ENCODE measurements around the gene PNMA1. TPM values are rescaled to one million over a fixed set of nuclear protein-coding genes. Genes with fewer than 3 reads are reported as not detected.

The PNMA1 gene
- total and polyA plus RNA-seq, 9 of the 15 experiments (the other 6 are each of a cell fraction or from before 2014, with no cell fraction given): 1.7 to 26.4 (median 8.7) TPM

DNA sequence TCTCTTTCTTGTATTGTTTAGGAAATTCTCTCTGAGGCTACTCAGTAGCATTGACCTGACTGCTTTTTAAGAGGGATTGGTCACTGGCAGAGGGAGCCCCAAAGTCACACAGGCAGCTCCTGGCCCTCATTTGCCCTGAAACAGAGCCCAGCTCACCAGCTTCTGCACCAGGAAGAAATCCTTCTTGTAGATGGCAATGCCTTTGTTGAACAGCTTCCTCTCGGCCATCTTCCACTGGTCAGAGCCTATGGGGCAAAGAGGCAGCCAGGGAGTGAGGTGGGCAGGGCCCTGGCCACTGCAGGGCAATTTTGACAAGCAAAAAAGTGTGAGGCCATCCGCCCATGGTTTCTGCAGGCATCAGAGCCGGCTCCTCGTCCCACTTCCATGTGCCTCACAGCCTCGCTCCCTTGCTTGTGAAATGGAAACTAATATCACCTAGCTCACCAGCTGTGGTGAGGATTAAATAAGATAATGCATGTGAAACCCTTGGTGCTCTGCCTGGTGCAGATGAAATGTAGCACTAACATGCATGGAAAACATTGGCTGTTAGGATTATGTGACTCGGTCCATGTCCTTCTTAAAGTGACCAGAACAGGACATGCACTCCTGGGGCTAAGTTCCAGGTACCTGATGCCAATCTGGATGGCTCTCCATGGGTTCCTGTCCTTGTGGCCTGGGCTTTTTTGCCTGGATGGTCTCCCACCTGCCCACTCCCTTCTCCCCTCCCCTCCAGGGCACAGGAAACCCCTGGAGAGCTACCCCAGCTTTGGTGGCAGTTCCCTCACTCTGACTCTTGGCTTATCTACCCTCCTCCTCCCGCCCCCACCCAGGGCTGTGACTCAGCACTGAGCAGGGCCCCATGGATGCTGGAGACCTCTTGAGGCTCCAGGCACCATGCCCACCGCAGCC lies 11.2 kb upstream of the PNMA1 start (continued):
- TF ChIP-seq, protein P1, sequence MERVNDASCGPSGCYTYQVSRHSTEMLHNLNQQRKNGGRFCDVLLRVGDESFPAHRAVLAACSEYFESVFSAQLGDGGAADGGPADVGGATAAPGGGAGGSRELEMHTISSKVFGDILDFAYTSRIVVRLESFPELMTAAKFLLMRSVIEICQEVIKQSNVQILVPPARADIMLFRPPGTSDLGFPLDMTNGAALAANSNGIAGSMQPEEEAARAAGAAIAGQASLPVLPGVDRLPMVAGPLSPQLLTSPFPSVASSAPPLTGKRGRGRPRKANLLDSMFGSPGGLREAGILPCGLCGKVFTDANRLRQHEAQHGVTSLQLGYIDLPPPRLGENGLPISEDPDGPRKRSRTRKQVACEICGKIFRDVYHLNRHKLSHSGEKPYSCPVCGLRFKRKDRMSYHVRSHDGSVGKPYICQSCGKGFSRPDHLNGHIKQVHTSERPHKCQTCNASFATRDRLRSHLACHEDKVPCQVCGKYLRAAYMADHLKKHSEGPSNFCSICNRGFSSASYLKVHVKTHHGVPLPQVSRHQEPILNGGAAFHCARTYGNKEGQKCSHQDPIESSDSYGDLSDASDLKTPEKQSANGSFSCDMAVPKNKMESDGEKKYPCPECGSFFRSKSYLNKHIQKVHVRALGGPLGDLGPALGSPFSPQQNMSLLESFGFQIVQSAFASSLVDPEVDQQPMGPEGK (CRISPR knock-in tag; IDR thresholded peaks at IDR 0.05; ENCODE audit: borderline replicate concordance): no peak
- TF ChIP-seq PHTF2 (CRISPR knock-in tag; IDR thresholded peaks at IDR 0.05) (no peak), SMARCB1 (IDR thresholded peaks at IDR 0.05; ENCODE audit: insufficient read length, low read depth) (no peak), RFX5 (IDR thresholded peaks at IDR 0.05; ENCODE audit: low read depth, low read length) (no peak), RCOR1 (IDR thresholded peaks at IDR 0.05; ENCODE audit: borderline replicate concordance in 1 of 2, low read depth in 2 of 2, low read length in 2 of 2) (peak in 1 of 2 experiments; percentile 77; a peak in 2 of 4 replicates), MAFK (IDR thresholded peaks at IDR 0.05; ENCODE audit: low read length) (peak; percentile 52; the same call in 1 of the 2 replicates), CXXC5 (CRISPR knock-in tag; IDR thresholded peaks at IDR 0.05) (peak; percentile 29), LEF1 (IDR thresholded peaks at IDR 0.05) (no peak)
- TF ChIP-seq, protein P2, sequence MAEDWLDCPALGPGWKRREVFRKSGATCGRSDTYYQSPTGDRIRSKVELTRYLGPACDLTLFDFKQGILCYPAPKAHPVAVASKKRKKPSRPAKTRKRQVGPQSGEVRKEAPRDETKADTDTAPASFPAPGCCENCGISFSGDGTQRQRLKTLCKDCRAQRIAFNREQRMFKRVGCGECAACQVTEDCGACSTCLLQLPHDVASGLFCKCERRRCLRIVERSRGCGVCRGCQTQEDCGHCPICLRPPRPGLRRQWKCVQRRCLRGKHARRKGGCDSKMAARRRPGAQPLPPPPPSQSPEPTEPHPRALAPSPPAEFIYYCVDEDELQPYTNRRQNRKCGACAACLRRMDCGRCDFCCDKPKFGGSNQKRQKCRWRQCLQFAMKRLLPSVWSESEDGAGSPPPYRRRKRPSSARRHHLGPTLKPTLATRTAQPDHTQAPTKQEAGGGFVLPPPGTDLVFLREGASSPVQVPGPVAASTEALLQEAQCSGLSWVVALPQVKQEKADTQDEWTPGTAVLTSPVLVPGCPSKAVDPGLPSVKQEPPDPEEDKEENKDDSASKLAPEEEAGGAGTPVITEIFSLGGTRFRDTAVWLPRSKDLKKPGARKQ (CRISPR knock-in tag; IDR thresholded peaks at IDR 0.05): no peak
- TF ChIP-seq, protein P3, sequence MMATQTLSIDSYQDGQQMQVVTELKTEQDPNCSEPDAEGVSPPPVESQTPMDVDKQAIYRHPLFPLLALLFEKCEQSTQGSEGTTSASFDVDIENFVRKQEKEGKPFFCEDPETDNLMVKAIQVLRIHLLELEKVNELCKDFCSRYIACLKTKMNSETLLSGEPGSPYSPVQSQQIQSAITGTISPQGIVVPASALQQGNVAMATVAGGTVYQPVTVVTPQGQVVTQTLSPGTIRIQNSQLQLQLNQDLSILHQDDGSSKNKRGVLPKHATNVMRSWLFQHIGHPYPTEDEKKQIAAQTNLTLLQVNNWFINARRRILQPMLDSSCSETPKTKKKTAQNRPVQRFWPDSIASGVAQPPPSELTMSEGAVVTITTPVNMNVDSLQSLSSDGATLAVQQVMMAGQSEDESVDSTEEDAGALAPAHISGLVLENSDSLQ (IDR thresholded peaks at IDR 0.05): no peak
- TF ChIP-seq, protein P4, sequence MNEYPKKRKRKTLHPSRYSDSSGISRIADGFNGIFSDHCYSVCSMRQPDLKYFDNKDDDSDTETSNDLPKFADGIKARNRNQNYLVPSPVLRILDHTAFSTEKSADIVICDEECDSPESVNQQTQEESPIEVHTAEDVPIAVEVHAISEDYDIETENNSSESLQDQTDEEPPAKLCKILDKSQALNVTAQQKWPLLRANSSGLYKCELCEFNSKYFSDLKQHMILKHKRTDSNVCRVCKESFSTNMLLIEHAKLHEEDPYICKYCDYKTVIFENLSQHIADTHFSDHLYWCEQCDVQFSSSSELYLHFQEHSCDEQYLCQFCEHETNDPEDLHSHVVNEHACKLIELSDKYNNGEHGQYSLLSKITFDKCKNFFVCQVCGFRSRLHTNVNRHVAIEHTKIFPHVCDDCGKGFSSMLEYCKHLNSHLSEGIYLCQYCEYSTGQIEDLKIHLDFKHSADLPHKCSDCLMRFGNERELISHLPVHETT (CRISPR knock-in tag; conservative IDR thresholded peaks at IDR 0.05 in 1 of 2, IDR thresholded peaks at IDR 0.05 in 1 of 2): no peak
- TF ChIP-seq, protein P5, sequence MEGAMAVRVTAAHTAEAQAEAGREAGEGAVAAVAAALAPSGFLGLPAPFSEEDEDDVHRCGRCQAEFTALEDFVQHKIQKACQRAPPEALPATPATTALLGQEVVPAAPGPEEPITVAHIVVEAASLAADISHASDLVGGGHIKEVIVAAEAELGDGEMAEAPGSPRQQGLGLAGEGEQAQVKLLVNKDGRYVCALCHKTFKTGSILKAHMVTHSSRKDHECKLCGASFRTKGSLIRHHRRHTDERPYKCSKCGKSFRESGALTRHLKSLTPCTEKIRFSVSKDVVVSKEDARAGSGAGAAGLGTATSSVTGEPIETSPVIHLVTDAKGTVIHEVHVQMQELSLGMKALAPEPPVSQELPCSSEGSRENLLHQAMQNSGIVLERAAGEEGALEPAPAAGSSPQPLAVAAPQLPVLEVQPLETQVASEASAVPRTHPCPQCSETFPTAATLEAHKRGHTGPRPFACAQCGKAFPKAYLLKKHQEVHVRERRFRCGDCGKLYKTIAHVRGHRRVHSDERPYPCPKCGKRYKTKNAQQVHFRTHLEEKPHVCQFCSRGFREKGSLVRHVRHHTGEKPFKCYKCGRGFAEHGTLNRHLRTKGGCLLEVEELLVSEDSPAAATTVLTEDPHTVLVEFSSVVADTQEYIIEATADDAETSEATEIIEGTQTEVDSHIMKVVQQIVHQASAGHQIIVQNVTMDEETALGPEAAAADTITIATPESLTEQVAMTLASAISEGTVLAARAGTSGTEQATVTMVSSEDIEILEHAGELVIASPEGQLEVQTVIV (CRISPR knock-in tag; IDR thresholded peaks at IDR 0.05; ENCODE audit: borderline replicate concordance): no peak
- TF ChIP-seq, protein P6, sequence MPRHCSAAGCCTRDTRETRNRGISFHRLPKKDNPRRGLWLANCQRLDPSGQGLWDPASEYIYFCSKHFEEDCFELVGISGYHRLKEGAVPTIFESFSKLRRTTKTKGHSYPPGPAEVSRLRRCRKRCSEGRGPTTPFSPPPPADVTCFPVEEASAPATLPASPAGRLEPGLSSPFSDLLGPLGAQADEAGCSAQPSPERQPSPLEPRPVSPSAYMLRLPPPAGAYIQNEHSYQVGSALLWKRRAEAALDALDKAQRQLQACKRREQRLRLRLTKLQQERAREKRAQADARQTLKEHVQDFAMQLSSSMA (CRISPR knock-in tag; IDR thresholded peaks at IDR 0.05): no peak
- TF ChIP-seq, protein P7, sequence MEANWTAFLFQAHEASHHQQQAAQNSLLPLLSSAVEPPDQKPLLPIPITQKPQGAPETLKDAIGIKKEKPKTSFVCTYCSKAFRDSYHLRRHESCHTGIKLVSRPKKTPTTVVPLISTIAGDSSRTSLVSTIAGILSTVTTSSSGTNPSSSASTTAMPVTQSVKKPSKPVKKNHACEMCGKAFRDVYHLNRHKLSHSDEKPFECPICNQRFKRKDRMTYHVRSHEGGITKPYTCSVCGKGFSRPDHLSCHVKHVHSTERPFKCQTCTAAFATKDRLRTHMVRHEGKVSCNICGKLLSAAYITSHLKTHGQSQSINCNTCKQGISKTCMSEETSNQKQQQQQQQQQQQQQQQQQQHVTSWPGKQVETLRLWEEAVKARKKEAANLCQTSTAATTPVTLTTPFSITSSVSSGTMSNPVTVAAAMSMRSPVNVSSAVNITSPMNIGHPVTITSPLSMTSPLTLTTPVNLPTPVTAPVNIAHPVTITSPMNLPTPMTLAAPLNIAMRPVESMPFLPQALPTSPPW (CRISPR knock-in tag; IDR thresholded peaks at IDR 0.05): peak; percentile 79
